Measurements from ENCODE around the gene MCM8. TPM values are rescaled to one million over a fixed set of nuclear protein-coding genes. Genes with fewer than 3 reads are reported as not detected.

The MCM8 gene
- total RNA-seq, 1 donor from 2014 or later, result 4.2 TPM

GRCh38 chr20:5925551-5925950 is 24.9 kb upstream of the MCM8 start:
- Mint-ChIP-seq H3K9me3 (ENCODE audit: low read depth) (no peaks in the 10 kb centered on the region), H3K4me3 (ENCODE audit: unreplicated experiment) (no peak overlapping the region), H3K36me3 (ENCODE audit: low read depth) (no peaks in the 10 kb centered on the region), H3K27me3 (ENCODE audit: low read depth) (peaks cover 29% of the 10 kb centered on the region), H3K27ac (ENCODE audit: unreplicated experiment) (no peak overlapping the region), H3K4me1 (ENCODE audit: low read depth) (no peaks in the 10 kb centered on the region)
- no peak for DNase-seq (ENCODE audit: low spot score)
- TF ChIP-seq CTCF (IDR thresholded peaks at IDR 0.05), result no peak

- Mint-ChIP-seq H3K4me1 (ENCODE audit: low read depth) (no peaks in the 10 kb centered on the region), H3K27ac (ENCODE audit: unreplicated experiment) (no peak overlapping the region), H3K36me3 (ENCODE audit: low read depth) (no peaks in the 10 kb centered on the region), H3K4me3 (ENCODE audit: unreplicated experiment) (no peak overlapping the region), H3K27me3 (ENCODE audit: low read depth) (peaks cover 37% of the 10 kb centered on the region), H3K9me3 (ENCODE audit: low read depth) (no peaks in the 10 kb centered on the region)
- no peak for TF ChIP-seq CTCF (IDR thresholded peaks at IDR 0.05)
- DNase-seq (ENCODE audit: low spot score), result no peak
Measured at GRCh38 chr20:5927749-5928462, 22.5 kb upstream of the MCM8 start.

GRCh38 chr20:5928836-5929715 is 21.4 kb upstream of the MCM8 start:
- no peaks in the 10 kb centered on the region for H3K9me3 Mint-ChIP-seq (ENCODE audit: low read depth)
- no peaks in the 10 kb centered on the region for H3K36me3 Mint-ChIP-seq (ENCODE audit: low read depth)
- H3K4me1 Mint-ChIP-seq (ENCODE audit: low read depth), result no peaks in the 10 kb centered on the region
- no peak overlapping the region for H3K4me3 Mint-ChIP-seq (ENCODE audit: unreplicated experiment)
- no peak for DNase-seq (ENCODE audit: low spot score)
- no peak overlapping the region for H3K27ac Mint-ChIP-seq (ENCODE audit: unreplicated experiment)
- TF ChIP-seq CTCF (IDR thresholded peaks at IDR 0.05), result no peak
- H3K27me3 Mint-ChIP-seq (ENCODE audit: low read depth), result peaks cover 30% of the 10 kb centered on the region

GRCh38 chr20:5931411-5931810 is 19.0 kb upstream of the MCM8 start:
- DNase-seq (ENCODE audit: low spot score), result no peak
- Mint-ChIP-seq H3K4me3 (ENCODE audit: unreplicated experiment) (no peak overlapping the region), H3K27me3 (ENCODE audit: low read depth) (peaks cover 29% of the 10 kb centered on the region), H3K9me3 (ENCODE audit: low read depth) (no peaks in the 10 kb centered on the region), H3K4me1 (ENCODE audit: low read depth) (no peaks in the 10 kb centered on the region), H3K36me3 (ENCODE audit: low read depth) (no peaks in the 10 kb centered on the region), H3K27ac (ENCODE audit: unreplicated experiment) (no peak overlapping the region)
- TF ChIP-seq CTCF (IDR thresholded peaks at IDR 0.05), result no peak

GRCh38 chr20:5932796-5933195 is 17.7 kb upstream of the MCM8 start:
- TF ChIP-seq CTCF (IDR thresholded peaks at IDR 0.05), result no peak
- H3K27me3 Mint-ChIP-seq (ENCODE audit: low read depth), result peaks cover 23% of the 10 kb centered on the region
- no peaks in the 10 kb centered on the region for H3K9me3 Mint-ChIP-seq (ENCODE audit: low read depth)
- H3K4me3 Mint-ChIP-seq (ENCODE audit: unreplicated experiment), result no peak overlapping the region
- DNase-seq (ENCODE audit: low spot score), result no peak
- H3K4me1 Mint-ChIP-seq (ENCODE audit: low read depth), result no peaks in the 10 kb centered on the region
- H3K36me3 Mint-ChIP-seq (ENCODE audit: low read depth), result peaks cover under 1% of the 10 kb centered on the region
- no peak overlapping the region for H3K27ac Mint-ChIP-seq (ENCODE audit: unreplicated experiment)
